Osteoblast (primary cell): Measurements from ENCODE around the gene CIZ1. TPM values are rescaled to one million over a fixed set of nuclear protein-coding genes. Genes with fewer than 3 reads are reported as not detected.

ENCODE experiments used
- DNase-seq: peaks from one replicate; pipeline ENCODE4 v3.0.0; 2011; ENCODE audit warnings: low spot score, mixed read lengths; ENCODE audit not compliant: insufficient read length; ENCODE audit errors: missing footprints
- H2AFZ ChIP-seq: 2 replicates; pipeline ENCODE4 v1.6.0; 2011; ENCODE audit warnings: mild to moderate bottlenecking, low read length
- H3K27ac ChIP-seq: 2 replicates; pipeline ENCODE4 v1.5.1; 2011; ENCODE audit warnings: mild to moderate bottlenecking, low read depth, low read length, moderate library complexity
- H3K27me3 ChIP-seq: 2 replicates; pipeline ENCODE4 v1.6.0; 2012; ENCODE audit warnings: mild to moderate bottlenecking, control low read depth, inconsistent platforms, low read length, moderate library complexity; ENCODE audit not compliant: insufficient read depth
- H3K36me3 ChIP-seq: 2 replicates; pipeline ENCODE4 v1.5.1; 2011; ENCODE audit warnings: mild to moderate bottlenecking, low read length, control low read depth, moderate library complexity; ENCODE audit not compliant: insufficient read depth
- H3K4me1 ChIP-seq: 2 replicates; pipeline ENCODE4 v1.5.1; 2011; ENCODE audit warnings: mild to moderate bottlenecking, low read length, control low read depth, moderate library complexity; ENCODE audit not compliant: insufficient read depth
- H3K4me2 ChIP-seq: 2 replicates; pipeline ENCODE4 v1.6.0; 2011; ENCODE audit warnings: mild to moderate bottlenecking, low read length; ENCODE audit not compliant: insufficient read depth
- H3K4me3 ChIP-seq: fragments of 200-600 bp; sonication (generic); 3 replicates; pipeline ENCODE4 v1.5.1; 2012; ENCODE audit warnings: mild to moderate bottlenecking, low read length, inconsistent platforms; ENCODE audit not compliant: insufficient read depth
- H3K79me2 ChIP-seq: 2 replicates; pipeline ENCODE4 v1.6.0; 2012; ENCODE audit warnings: mild to moderate bottlenecking, low read length, control low read depth, inconsistent platforms; ENCODE audit not compliant: insufficient read depth
- H3K9me3 ChIP-seq: 2 replicates; pipeline ENCODE4 v1.5.1; 2011; ENCODE audit warnings: low read depth, low read length, control low read depth
- H4K20me1 ChIP-seq: 2 replicates; pipeline ENCODE4 v1.6.0; 2012; ENCODE audit warnings: mild to moderate bottlenecking, low read length, control low read depth; ENCODE audit not compliant: insufficient read depth
- CTCF ChIP-seq: IDR thresholded peaks from 2 replicates; pipeline ENCODE4 v1.5.1; 2011; ENCODE audit warnings: mild to moderate bottlenecking, low read depth, low read length, moderate library complexity; ENCODE audit errors: extremely low read depth
- total RNA-seq: library from RNA; depleted of rRNA; stranded (reverse); fragments of >200 nt; gene quantifications from 2 replicates; pipeline ENCODE4 v1.2.3, GENCODE V29; 2012

CIZ1 gene
- total RNA-seq, 1 donor = 33.7 TPM

GRCh38 chr9:128145951-128146351, 45.4 kb downstream of the CIZ1 start:
- DNase-seq = peak; percentile 71
- no peaks in the 10 kb centered on the region for H3K4me1 ChIP-seq
- H3K4me3 ChIP-seq = no peak overlapping the region
- no peaks in the 10 kb centered on the region for H3K79me2 ChIP-seq
- H3K27me3 ChIP-seq = peaks cover 5% of the 10 kb centered on the region
- no peaks in the 10 kb centered on the region for H4K20me1 ChIP-seq
- no peak overlapping the region for H3K27ac ChIP-seq
- H3K36me3 ChIP-seq = no peaks in the 10 kb centered on the region
- H3K4me2 ChIP-seq = no peak overlapping the region
- no peak overlapping the region for H2AFZ ChIP-seq
- no peak for TF ChIP-seq CTCF
- H3K9me3 ChIP-seq = no peaks in the 10 kb centered on the region

- DNase-seq = peak; percentile 29
- Histone ChIP-seq H3K4me3 (no peak overlapping the region), H3K79me2 (no peaks in the 10 kb centered on the region), H3K9me3 (no peaks in the 10 kb centered on the region), H3K36me3 (no peaks in the 10 kb centered on the region), H3K4me1 (no peaks in the 10 kb centered on the region), H3K27me3 (peaks cover 5% of the 10 kb centered on the region), H3K4me2 (no peak overlapping the region), H3K27ac (no peak overlapping the region), H4K20me1 (no peaks in the 10 kb centered on the region), H2AFZ (no peak overlapping the region)
- TF ChIP-seq CTCF = no peak
These were observed 45.8 kb downstream of the CIZ1 start for GRCh38 chr9:128145536-128145935.

- DNase-seq = peak; percentile 79
- no peaks in the 10 kb centered on the region for H3K9me3 ChIP-seq
- H3K27ac ChIP-seq = no peak overlapping the region
- no peak overlapping the region for H3K4me2 ChIP-seq
- no peak overlapping the region for H2AFZ ChIP-seq
- H3K4me1 ChIP-seq = no peaks in the 10 kb centered on the region
- no peak for TF ChIP-seq CTCF
- H4K20me1 ChIP-seq = no peaks in the 10 kb centered on the region
- H3K27me3 ChIP-seq = peaks cover 5% of the 10 kb centered on the region
- H3K79me2 ChIP-seq = no peaks in the 10 kb centered on the region
- H3K4me3 ChIP-seq = no peak overlapping the region
- H3K36me3 ChIP-seq = no peaks in the 10 kb centered on the region
These were observed 46.9 kb downstream of the CIZ1 start for GRCh38 chr9:128144239-128145181.

- no peak overlapping the region for H3K27ac ChIP-seq
- TF ChIP-seq CTCF = no peak
- no peaks in the 10 kb centered on the region for H4K20me1 ChIP-seq
- H3K27me3 ChIP-seq = peaks cover 5% of the 10 kb centered on the region
- no peaks in the 10 kb centered on the region for H3K36me3 ChIP-seq
- H3K9me3 ChIP-seq = no peaks in the 10 kb centered on the region
- H3K4me3 ChIP-seq = no peak overlapping the region
- no peaks in the 10 kb centered on the region for H3K4me1 ChIP-seq
- peak; percentile 32 for DNase-seq
- no peak overlapping the region for H3K4me2 ChIP-seq
- no peaks in the 10 kb centered on the region for H3K79me2 ChIP-seq
- H2AFZ ChIP-seq = no peak overlapping the region
These were observed 47.7 kb downstream of the CIZ1 start for GRCh38 chr9:128143525-128144238.
